Ramos (cell line): ENCODE results near the gene SCN11A.
"Not testable (repeated sequence)": the region's sequence is repeated elsewhere in the genome, so short reads cannot be mapped to it uniquely, and the experiment has no call there.

Experiments
- in situ Hi-C: fragments of 300-500 bp; cut with MboI; formaldehyde crosslinking; loops from one replicate; pipeline ENCODE4 v1.14.3; 2022; ENCODE audit warnings: low sequenced_read_pairs; ENCODE audit not compliant: unreplicated experiment

The SCN11A gene

GRCh38 chr3:39075910-39076309, 24.2 kb upstream of the SCN11A start:
- in situ Hi-C loops = no loop called here

GRCh38 chr3:39068556-39068955, 16.8 kb upstream of the SCN11A start:
- in situ Hi-C loops = no loop called here

GRCh38 chr3:39067286-39067685, 15.5 kb upstream of the SCN11A start:
- in situ Hi-C loops = no loop called here

GRCh38 chr3:39065197-39065596, 13.5 kb upstream of the SCN11A start:
- in situ Hi-C loops = no loop called here

GRCh38 chr3:39064646-39065045, 12.9 kb upstream of the SCN11A start:
- in situ Hi-C loops = no loop called here

GRCh38 chr3:39063143-39063542, 11.4 kb upstream of the SCN11A start:
- in situ Hi-C loops = no loop called here

- in situ Hi-C loops = no loop called here
These were observed 10.4 kb upstream of the SCN11A start for GRCh38 chr3:39062180-39062579.

- in situ Hi-C loops = not testable (repeated sequence)
These were observed 9.5 kb upstream of the SCN11A start for GRCh38 chr3:39061228-39061627.

GRCh38 chr3:39056151-39056550, 4.4 kb upstream of the SCN11A start:
- in situ Hi-C loops = no loop called here

- in situ Hi-C loops = no loop called here
These were observed 2.0 kb upstream of the SCN11A start for GRCh38 chr3:39053696-39054095.

GRCh38 chr3:39052583-39052982, 839 bp upstream of the SCN11A start:
- in situ Hi-C loops = no loop called here

- in situ Hi-C loops = no loop called here
These were observed 1.7 kb downstream of the SCN11A start for GRCh38 chr3:39050029-39050428.

GRCh38 chr3:39038165-39038564, 13.6 kb downstream of the SCN11A start:
- in situ Hi-C loops = no loop called here

GRCh38 chr3:39029556-39029955, 22.2 kb downstream of the SCN11A start:
- in situ Hi-C loops = no loop called here

GRCh38 chr3:39028546-39028945, 23.2 kb downstream of the SCN11A start:
- in situ Hi-C loops = no loop called here

GRCh38 chr3:39025222-39025970, 26.3 kb downstream of the SCN11A start:
- in situ Hi-C loops = no loop called here

GRCh38 chr3:39024497-39024896, 27.2 kb downstream of the SCN11A start:
- in situ Hi-C loops = no loop called here

GRCh38 chr3:39022286-39022630, 29.5 kb downstream of the SCN11A start:
- in situ Hi-C loops = no loop called here

- in situ Hi-C loops = no loop called here
These were observed 30.1 kb downstream of the SCN11A start for GRCh38 chr3:39021465-39022285.

- in situ Hi-C loops = no loop called here
These were observed 30.7 kb downstream of the SCN11A start for GRCh38 chr3:39021029-39021428.

GRCh38 chr3:39019299-39019698, 32.4 kb downstream of the SCN11A start:
- in situ Hi-C loops = no loop called here

GRCh38 chr3:39015418-39015817, 36.3 kb downstream of the SCN11A start:
- in situ Hi-C loops = no loop called here
